NOMO-1 treated with dmso at 0.1 percent for 144 hours (cell line): ENCODE measurements around the gene INSC.

Source experiments
- DNase-seq: peaks from one replicate; lab custom pipeline; 2025; ENCODE audit not compliant: unreplicated experiment; lab: John Stamatoyannopoulos, UW

The INSC gene

DNA sequence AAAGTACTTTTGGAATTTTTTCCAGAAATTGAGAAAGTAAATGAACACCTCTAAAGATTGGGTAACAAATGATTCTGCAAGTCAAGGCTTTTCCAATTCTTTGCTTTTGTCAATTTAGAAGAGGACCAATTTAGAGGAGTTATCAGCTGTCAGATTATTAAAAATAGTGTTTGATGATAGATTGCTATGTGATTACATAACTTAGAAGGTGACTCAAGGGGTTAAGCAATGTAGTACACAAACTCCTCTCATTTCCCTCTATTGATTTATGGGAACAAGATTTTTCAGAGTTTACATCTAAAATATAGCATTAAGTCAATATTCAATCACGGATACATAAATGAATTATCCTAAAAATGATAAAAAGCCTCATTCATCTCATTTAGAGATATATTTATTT, 70.3 kb downstream of the INSC start:
- DNase-seq = no peak

DNA sequence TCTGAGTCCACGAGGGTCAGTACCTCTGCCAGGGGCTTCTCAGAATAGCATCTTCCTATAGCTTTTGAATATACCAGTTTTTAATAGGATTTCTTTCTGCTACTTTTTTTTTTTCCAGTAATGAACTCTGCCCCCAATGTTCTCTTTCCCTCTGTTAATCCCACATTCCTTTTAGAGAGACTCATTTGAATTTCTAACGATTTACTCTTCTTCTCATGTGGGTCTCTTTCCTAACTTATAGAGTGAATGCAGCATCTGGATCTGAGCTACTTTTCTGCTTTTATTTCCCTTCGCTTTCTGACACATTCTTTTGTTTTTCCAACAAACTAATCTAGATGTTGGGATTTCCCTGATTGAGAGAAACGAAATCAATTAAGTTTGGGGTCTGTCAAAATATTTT, 71.4 kb downstream of the INSC start:
- no peak for DNase-seq

DNA sequence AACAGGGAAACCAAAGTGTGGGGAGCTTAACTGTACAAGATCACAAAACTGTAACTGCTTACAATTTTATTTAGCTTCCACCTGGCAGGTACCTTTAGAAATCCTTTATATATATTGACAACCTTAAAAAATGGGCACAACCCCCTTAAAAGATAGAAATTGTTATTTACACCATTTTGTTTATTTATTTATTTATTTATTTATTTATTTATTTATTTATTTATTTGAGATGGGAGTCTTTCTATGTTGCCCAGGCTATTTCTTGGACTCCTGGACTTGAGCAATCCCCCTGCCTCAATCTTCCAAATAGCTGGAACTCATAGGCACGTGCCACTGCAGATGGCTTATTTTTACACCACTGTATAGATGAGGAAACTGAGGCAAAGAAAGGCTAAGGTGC, 74.5 kb downstream of the INSC start:
- DNase-seq = no peak

DNA sequence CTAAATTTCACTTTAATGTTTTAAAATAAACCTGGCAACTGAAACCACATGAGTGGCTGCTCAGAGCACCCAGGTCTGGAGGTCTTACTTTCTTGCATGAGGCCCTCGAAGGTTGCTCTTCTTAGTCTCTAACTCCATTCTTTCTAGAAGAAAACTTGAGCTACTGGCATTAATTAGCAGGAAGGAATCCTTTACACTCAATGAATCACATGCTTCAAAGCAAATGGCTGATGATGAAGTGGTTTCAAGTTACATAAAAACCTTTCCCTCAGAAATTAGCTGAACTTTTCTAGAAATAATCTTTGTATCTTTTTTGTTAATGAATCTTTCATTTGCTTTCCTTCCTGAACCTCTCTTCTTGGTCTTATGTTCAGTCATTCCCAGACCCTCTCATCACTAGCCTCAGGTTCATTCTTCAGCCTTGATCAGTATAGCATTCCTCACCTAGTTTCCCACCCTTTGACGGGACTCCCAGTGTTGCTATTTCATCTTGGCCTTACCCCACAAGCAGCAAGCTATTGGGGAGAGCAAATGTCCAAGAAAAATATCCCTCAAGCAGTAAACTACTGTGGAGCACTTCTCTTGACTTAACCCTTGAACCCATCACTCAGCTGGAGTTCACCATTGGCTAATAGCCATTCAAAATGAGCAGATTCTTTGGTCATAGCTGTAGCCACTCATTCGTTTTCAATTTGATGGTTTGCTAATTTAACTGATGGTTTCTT, 75.1 kb downstream of the INSC start:
- no peak for DNase-seq

DNA sequence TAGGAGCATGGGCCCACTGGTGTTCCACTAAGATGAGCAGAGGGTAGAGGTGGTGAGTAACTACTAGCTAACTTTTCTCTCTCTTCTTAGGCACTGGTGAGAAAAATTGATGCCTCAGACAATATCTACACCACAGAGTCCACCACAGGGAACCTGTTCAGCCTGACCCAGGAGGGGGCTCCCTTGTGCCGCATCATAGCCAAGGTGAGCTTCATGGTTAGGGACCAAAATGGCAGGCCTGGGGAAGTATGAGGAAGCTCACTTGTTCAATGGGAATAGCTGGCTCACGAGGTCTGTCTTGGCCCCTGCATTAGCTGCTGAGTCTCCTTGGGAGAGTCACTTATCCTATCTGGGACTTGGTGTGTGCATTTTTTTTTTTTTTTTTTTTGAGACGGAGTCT, 75.9 kb downstream of the INSC start:
- no peak for DNase-seq

DNA sequence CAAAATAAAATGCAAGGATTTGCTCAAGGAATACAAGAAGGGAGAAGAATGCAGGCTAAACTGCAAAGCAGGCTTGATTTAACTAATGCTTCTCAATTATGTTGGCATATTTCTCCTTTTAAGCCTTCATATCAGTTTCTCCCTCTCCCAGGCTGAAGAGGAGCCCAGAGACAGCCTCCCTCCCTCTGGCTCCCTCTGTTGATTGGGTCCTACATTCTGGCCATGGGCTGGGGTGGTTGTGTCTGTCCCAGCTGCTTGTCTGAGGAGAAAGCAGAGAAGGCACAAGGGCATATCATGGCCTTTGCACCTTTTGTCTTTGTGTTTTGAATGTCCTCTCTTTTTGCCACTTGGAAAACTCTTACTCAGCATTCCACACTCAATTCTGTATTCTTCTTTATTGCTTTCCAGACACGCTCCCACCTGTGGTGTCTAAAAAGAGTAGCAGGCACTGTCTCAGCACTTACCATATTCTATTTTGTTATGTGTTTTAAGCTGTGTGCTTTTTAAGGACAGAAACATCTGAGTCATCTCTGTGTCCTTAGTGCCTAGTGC, 77.4 kb downstream of the INSC start:
- no peak for DNase-seq

DNA sequence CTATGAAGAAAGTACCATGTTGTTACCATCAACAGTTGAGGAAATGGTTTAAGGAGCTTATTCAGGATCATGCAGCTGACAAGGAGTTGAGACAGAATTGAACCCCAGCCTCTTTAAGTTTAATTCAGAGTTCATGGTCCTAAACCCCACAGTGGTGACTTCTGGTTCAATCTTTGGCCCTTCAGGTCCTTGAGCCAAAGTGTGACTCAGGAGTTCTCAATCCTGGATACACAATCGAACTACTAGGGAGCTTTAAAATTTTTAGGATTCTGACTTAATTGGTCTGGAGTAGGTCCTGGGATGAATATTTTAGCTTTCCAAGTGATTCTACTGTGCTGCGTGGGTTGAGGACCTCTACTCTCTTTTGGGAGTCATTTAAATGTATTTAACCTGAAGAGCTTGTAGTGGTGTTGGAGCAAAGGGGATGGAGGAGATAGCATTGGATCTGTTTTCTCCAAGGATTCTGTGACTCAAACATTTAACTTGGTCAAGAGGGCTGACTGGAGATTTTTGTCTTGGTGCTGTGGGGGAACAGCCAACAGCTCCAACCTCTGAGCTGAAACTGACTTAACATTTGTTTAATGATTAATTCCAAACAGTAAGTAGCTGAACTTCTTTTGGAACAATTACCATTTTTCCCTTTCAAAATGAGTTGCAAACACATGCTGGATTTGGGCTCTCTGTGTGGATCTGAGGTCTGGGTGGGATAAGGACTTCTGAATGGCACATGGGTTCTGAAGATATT, 80.1 kb downstream of the INSC start:
- DNase-seq = no peak

DNA sequence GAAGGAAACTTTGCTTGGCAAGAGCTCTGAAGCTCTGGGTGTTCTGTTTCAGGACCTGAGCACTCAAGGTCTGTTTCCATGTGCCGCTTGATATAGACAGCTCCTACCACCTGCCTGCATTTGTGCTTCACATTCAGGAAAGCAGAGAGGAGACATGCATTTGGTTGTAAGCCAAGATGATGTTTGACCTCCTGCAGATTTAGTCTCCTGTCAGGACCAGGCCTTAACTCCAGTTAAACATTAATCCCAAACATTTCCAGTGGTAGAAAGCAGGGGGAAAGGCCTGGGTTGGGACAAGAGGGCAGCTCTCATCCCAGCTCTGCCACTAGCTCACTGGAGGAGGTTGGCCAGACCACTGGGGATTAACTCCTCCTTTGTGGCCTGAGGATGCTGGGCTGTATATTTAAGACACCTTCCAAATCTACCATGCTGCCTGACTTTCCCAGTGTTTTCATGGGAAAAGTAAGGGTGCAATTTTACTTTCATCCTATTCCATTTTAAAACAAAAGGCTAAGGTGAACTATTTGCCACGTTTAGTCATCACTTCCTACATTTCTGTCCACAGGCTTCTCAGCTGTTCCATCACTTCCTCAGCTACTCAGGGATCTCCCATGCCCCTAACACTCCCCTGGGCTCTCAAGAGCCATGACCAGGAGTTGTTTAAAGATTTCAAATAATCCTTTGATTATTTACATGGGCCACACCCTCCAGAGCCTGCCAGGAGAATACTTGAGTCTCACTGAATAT, 80.9 kb downstream of the INSC start:
- no peak for DNase-seq

DNA sequence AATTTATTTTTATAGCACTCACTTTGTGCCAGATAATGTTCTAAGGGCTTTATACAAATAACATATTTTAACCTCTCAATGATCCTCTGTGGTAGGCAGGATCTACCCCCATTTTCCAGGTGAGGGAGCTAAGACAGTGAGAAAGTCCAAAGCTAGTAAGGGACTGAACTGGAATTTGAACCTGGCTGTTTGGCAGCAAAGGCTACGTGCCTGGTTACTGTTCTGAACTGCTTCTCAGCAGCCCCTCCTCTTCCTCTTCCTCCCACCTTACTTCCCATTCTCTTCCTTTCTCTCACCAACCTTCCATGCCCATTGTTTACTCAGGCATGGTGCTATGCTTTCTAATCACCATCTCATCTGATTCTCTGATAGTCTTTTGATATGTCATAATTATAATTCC, 82.0 kb downstream of the INSC start:
- DNase-seq = no peak

DNA sequence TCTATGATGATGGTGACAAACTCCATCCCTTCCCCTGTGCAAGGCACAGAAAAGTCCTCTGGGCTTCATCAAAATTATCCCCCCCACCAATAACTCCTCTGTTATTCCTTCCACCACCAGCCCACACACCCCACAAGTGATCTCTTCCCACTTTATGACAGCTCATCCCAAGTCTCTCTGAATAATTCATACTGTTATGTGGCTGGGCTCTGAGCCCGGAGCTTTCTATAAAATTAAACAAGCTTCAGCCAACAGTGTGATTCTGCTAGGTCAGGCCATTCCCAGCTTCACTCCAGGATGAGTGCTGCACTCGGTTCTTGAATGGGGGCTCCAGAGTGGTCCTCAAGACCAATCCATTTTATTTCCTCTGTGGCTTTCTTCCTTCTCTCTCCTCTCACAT, 83.0 kb downstream of the INSC start:
- no peak for DNase-seq

DNA sequence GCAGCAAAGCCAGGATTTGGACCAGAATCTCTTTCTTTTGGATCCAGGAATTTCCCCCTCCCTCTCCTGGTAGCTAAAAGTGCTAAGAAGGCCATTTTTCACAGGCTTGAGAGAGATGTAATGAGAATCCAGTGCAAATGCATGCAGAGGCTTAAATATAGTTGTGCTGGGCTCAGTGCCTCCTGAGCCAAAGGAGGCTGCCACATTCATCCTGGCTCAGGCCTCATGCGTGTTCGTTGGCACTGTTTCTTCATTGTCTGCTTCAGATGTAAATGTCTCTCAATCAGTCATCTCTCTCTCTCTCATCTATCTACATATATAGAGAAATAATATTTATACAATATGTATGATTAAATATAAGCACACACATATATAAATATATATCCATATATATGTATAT, 83.6 kb downstream of the INSC start:
- no peak for DNase-seq

DNA sequence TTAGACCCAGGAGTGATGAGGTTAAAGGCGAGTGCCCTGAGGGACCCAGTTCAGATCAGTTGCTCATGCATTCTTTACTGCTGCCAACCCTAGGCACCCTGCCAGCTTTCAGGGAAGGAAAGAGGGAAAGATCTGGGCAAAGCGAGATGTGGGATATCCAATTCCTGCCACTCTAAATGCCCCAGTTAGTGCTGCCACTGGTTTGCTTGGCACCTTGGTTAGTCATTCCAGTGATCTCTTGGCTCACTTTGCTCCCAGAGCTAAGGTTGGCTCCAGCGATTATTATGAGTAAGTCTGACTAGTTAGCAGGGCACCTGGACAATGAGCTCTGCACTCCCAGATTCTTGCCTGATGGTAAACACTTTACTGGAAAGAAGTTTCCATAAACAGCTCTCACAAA, 85.0 kb downstream of the INSC start:
- no peak for DNase-seq

DNA sequence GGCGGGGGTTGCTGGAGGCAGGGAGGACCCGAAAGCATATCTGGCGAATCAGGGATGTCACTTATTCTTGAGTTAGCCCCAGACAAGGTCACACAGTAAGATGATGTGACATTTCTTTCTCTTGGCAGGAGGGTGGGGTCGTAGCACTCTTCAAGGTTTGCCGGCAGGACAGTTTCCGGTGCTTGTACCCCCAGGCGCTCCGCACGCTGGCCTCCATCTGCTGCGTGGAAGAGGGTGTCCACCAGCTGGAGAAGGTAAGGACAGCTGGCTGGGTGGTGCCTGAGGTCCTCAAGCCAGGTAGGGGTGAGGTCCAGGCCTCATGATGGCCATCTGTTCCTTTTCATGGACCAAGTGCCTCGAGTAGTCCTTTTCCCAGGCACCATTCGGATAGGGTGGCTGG, 86.0 kb downstream of the INSC start:
- DNase-seq = no peak

DNA sequence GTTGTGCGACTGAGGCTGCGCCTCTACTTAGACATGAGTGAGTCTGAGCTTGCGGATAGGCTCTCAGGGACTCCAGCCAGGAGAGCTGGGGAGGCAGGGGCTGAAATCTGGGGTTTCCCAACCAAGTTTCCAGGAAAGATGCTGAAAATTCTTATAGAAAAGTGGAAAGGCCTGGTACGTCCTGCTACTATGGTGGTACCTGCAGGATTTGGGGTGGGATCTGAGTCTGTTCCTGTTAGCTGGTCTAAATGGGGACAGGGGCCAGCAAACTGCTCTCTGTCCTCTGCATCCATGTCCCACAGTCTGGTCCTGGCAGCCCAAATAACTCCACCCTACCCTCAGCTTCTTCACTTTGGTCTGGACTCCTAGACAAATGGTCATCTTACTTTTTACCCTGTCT, 86.9 kb downstream of the INSC start:
- no peak for DNase-seq

DNA sequence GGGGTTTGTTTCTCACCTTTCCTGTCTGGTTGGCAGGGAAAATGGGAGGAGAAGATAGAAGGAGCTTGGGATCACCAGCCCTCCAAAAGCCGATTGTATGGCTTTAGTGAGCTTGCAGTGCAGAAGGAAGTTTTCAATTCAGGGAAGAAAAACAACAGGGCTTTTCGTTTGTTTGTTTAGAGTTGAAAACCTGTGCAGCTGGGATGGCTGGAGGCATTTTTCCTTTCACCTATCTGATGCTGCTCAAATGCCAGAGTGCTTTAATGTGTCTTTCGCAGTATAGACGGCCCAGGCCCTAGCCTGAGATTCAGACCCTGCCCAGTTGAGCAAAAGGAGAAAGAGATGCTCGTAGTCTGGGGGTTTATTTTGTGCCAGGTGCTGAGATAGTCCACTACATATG, 87.9 kb downstream of the INSC start:
- no peak for DNase-seq

DNA sequence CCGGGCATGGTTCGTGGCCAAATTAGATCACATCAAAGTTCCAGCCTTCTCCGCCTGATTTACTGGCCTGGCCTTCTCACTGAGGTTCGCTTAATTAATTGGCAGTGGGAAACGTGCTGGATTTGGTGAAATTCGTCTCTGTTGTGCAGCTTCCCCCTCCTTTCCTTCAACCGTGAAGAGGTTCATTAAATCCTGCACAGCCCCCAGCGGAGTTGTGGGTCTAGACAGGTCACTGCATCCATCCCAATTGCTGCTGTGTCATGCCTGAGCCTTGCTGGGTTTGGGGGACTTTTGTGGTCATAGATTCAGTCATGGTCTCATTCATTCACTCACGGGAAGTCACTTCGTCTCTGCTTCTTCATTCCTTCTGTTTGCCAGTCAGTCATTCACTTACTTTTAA, 90.0 kb downstream of the INSC start:
- DNase-seq = no peak

DNA sequence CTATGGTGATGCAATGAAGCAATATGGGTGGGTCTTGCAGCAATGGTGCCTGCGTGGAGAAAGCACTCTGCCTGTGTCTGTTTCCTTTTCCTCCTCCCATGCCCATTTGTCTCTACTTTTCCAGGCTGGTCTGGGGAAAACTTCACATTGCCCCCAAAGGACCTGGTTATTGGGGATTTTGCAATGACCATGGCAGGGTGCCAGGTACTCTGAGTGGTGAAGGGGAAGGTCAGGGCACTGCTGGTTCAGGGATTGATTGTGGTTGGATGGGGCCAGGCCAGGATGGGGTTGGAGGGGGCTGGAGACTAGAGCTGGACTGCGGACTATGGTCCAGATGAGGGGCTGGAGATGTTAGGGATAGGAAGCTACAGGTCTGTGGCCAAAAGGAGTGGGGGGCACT, 92.1 kb downstream of the INSC start:
- no peak for DNase-seq

DNA sequence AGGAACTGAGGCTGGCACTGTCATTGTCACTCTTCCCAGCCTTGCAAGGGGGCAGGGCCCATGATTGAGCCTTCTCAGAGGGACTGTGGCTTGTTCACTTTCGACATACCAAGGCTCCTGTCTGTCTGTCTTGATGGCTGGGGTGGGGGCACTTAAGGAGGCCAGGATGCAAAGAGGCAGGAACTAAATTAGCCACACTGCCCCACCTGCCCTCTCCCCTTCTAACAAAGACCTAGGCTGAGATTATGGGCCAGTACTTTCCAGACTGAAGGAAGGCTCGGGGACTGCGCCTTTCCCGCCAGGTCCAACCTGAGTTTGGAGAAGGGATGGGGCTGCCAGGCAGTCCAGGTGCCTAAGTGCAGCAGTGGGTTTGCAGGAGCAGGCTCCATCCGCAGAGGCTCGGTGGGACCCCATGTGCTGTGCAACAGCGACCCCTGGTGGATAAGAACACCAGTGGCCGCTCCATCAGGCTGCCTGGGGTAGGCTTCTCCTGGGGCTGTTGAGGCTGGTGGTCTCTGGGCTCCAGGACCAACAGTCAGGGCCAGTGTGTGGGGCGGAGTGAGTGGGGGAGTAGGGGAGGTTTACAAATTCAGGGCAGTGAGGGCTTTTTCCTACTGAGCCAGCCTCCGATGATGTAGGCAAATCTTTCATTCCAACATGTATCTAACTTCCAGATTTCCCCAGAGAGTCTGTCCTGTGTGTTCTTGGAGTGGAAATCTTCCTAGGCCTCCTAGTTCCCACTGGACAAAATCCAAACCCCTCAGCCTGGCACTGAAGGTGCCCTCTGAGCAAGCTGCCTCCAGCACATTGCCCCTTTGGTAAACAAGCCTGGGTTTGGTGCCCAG, 93.9 kb downstream of the INSC start:
- no peak for DNase-seq

DNA sequence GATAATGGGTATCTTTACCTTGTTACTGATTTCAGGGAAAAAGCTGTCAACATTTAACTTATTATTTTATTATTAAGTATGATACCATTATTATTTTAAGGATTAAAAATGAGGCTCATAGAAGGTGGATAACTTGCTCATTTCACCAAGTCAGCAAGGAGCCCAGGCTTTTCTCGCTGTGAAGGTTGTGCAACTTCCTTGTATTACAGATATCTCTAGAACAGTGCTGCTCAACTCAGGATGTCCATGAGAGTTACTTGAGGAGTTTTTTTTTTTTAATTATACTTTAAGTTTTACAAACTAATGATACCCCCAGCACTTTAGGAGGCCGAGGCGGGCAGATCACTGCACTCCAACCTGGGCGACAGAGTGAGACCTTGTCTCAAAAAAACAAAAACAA, 98.2 kb downstream of the INSC start:
- no peak for DNase-seq

DNA sequence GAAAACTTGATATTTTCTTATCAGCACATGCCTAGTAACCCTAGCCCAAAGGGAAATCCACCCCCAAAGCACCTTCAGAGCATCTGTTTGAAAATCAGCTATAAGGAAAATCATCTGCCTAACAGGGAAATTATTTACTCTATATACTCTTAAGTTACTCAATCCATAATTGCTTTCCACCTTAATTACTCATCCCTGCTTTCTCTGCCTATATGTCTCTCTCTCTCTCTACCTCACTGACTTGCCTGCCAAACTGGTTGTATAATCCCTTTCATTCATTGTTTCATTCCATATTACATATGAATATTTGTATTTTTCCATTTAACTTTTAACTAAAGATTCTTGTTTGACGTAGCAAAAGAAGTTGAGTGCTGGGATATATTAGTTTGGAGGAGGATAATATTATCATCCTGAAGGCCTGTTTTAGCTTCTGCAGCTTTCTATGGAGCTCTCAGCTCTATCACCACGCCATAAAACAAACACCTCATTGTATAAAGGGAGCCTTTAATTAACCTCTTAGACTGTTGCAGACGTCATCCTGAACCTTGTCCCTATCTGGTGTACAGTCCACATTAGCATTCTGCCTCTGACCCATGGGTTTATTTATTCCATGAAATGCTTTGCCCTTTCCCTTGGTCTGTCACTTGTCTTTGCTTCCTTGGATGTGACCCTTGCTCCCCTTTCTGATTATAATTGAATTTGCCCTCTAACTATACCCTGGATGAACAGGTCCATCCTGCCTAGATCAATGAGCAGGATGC, 98.9 kb downstream of the INSC start:
- DNase-seq = no peak
